Lower leg skin (tissue), 3 donors: ENCODE measurements around the gene KMT2C.

ENCODE experiments used
- POLR2A ChIP-seq, 2 donors: fragments of 450-650 bp; IDR thresholded peaks; one replicate each; pipeline ENCODE4 v1.6.1; 2016 to 2017; ENCODE audit warnings: antibody characterized with exemption in 2 of 2, mild to moderate bottlenecking in 1 of 2, moderate library complexity in 1 of 2
- TF ChIP-seq, protein P1 (sequence below), 3 donors: fragments of 450-650 bp; IDR thresholded peaks; one replicate each; pipeline ENCODE4 v1.5.1; 2016; ENCODE audit warnings: antibody characterized with exemption in 3 of 3, mild to moderate bottlenecking in 3 of 3, moderate library complexity in 2 of 3

DNA sequence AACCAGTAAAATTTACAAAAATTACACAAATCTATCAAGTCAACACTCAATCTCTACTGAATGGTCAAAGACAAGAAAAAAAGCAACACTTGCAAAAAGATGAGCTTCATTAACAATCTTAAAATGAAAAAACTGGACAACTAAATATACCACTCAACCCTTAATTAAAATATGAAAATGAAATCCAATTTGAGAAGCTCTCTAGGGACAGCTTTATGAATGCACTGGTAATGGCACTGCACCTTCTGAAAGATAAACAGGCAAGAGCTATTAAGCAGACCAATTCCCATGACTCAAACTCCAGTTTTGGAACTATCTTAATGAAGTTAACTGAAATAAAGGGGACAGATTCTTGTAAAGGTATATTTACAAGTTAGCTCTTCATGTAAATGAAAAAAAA, 274.6 kb downstream of the KMT2C start:
- TF ChIP-seq, protein P1, sequence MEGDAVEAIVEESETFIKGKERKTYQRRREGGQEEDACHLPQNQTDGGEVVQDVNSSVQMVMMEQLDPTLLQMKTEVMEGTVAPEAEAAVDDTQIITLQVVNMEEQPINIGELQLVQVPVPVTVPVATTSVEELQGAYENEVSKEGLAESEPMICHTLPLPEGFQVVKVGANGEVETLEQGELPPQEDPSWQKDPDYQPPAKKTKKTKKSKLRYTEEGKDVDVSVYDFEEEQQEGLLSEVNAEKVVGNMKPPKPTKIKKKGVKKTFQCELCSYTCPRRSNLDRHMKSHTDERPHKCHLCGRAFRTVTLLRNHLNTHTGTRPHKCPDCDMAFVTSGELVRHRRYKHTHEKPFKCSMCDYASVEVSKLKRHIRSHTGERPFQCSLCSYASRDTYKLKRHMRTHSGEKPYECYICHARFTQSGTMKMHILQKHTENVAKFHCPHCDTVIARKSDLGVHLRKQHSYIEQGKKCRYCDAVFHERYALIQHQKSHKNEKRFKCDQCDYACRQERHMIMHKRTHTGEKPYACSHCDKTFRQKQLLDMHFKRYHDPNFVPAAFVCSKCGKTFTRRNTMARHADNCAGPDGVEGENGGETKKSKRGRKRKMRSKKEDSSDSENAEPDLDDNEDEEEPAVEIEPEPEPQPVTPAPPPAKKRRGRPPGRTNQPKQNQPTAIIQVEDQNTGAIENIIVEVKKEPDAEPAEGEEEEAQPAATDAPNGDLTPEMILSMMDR (IDR thresholded peaks at IDR 0.05) = no peak
- TF ChIP-seq POLR2A (IDR thresholded peaks at IDR 0.05) = no peak
